Measurements from ENCODE around the gene RFTN2.

GRCh38 chr2:197668296-197668695, 7.1 kb downstream of the RFTN2 start:
- TF ChIP-seq CTCF (IDR thresholded peaks at IDR 0.05) (no peak), POLR2A (IDR thresholded peaks at IDR 0.05) (no peak)
